GM23248 (cell line): Measurements from ENCODE around the gene ELAVL4.

ENCODE experiments used
- EZH2 ChIP-seq: fragments of 200-600 bp; sonication (generic); IDR thresholded peaks from 2 replicates; pipeline ENCODE4 v1.6.1; 2018; ENCODE audit warnings: antibody characterized with exemption, mild to moderate bottlenecking; ENCODE audit not compliant: insufficient read depth, poor library complexity, severe bottlenecking
- EZH2phosphoT487 ChIP-seq: fragments of 200-600 bp; sonication (generic); IDR thresholded peaks from 2 replicates; pipeline ENCODE4 v1.6.1; 2018; ENCODE audit warnings: antibody characterized with exemption, moderate library complexity, mild to moderate bottlenecking, low read depth; ENCODE audit not compliant: insufficient read depth

DNA sequence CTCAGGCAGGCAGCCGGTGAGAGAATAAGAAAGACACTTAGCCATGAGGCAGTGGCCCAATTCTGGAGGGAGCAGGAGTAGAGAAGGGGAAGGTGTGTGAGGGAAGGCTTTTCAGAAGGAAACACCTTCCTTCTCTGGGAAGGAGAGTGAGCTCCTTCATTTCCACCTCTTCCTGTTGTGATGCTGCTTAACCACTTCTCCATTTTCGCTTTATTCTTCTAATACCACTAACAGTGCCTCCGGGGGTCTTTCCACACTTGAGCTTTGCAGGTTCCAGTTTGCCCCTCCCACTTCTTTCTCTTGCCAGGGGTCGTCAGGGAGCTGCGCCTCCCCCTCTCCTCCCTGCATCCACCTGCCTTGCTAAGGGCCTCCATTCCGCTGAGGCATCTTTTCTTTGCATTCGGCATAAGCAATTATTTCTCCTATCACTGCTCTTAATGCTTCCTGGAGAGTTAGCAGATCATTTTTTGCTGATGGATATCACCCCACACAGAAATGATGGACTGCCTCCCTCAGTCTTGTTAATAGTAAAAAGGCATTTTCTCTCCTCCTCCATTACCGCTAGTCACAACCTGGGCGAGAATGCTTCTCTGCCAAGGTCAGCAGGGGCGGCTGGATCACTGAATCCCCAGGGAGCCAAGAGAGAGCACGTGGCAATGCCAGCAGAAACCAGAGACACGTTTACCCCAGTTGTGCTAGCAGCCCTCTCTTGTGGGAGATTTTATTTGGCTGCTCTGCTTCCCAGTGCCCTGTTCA lies 74.8 kb downstream of the ELAVL4 start:
- TF ChIP-seq EZH2phosphoT487, result no peak
- TF ChIP-seq EZH2, result no peak
